GM06990 (cell line): ENCODE data around the gene SLC7A10.

ENCODE experiments used
- DNase-seq: peaks from one replicate; pipeline ENCODE4 v3.0.0-alpha.2; 2011; ENCODE audit not compliant: insufficient read length; ENCODE audit errors: extremely low read depth
- H3K27me3 ChIP-seq: replicated peaks from 2 replicates; pipeline ENCODE4 v1.6.0; 2011; ENCODE audit warnings: low read length; ENCODE audit not compliant: control insufficient read depth, insufficient read depth
- H3K36me3 ChIP-seq: 2 replicates; pipeline ENCODE4 v1.5.1; 2011; ENCODE audit warnings: low read length; ENCODE audit not compliant: control insufficient read depth, insufficient read depth
- H3K4me3 ChIP-seq: replicated peaks from 2 replicates; pipeline ENCODE4 v1.5.1; 2011; ENCODE audit warnings: low read depth, mild to moderate bottlenecking, control low read depth, low read length
- CTCF ChIP-seq: IDR thresholded peaks from 2 replicates; pipeline ENCODE4 v1.5.1; 2011; ENCODE audit warnings: low read length, control low read depth, mild to moderate bottlenecking, inconsistent platforms; ENCODE audit not compliant: insufficient read depth, poor library complexity, severe bottlenecking

The SLC7A10 gene

DNA sequence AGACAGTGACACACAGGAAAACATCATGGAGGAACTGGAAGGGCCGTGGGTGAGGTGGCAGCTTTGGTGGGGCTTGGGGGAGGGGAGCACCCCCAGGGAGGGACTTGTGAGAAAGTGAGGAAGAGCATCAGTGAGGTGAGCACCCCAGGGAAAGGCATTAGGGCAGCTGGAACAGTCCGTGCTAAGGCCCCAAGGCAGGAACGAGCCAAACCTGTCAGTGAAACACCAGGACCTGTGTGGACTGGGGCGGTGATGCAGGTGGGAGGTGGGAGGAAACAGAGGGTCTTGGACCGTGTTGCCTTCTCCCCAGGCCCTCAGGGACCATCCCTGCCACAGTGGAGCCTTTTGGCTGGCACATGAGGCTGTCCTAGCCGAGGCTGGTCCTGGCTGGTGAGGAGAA is 17.3 kb upstream of the SLC7A10 start:
- Histone ChIP-seq H3K4me3 (no peak overlapping the region), H3K27me3 (no peaks in the 10 kb centered on the region), H3K36me3 (no peaks in the 10 kb centered on the region)
- DNase-seq: no peak
- TF ChIP-seq CTCF: no peak

GRCh38 chr19:33242131-33242530 is 16.5 kb upstream of the SLC7A10 start:
- TF ChIP-seq CTCF: no peak
- no peaks in the 10 kb centered on the region for H3K36me3 ChIP-seq

DNA sequence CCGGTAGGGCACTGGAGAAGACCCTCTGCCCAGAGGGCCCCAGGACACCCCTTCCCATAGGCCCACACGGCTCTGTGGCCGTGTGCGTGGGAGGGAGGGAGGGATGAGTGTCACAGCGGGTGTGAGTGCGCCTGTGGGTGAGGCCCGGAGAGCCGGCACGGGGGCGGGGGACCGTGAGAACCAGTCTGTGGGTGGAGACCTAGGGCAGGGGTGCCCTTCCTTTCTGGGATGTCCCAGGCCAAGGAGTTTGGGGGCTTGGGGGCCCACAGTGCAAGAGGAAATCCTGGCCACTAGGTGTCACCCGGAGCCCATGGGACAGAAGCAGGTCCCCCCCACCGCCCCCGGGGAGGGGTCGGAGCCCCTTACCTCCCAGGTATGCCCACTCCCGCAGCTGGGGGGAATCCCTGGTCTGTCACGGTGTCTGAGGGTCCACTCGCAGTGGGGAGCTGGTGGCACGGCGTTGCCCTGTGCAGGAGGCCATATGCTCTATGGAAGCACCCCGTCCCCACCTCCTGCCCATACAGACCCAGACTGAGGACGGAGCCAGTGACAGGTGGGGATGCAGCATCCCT is 16.0 kb upstream of the SLC7A10 start:
- no peaks in the 10 kb centered on the region for H3K27me3 ChIP-seq
- H3K36me3 ChIP-seq: no peaks in the 10 kb centered on the region
- peak; percentile 51 for DNase-seq
- no peak overlapping the region for H3K4me3 ChIP-seq
- TF ChIP-seq CTCF: peak; percentile 71

More at GRCh38 chr19:33242131-33242530, 16.5 kb upstream of the SLC7A10 start:
- no peak for DNase-seq
- no peak overlapping the region for H3K4me3 ChIP-seq
- no peaks in the 10 kb centered on the region for H3K27me3 ChIP-seq

GRCh38 chr19:33241091-33241529 is 15.5 kb upstream of the SLC7A10 start:
- TF ChIP-seq CTCF: no peak
- no peak overlapping the region for H3K4me3 ChIP-seq
- no peak for DNase-seq
- no peaks in the 10 kb centered on the region for H3K27me3 ChIP-seq
- no peaks in the 10 kb centered on the region for H3K36me3 ChIP-seq

- H3K36me3 ChIP-seq: no peaks in the 10 kb centered on the region
- H3K4me3 ChIP-seq: no peak overlapping the region
- no peak for TF ChIP-seq CTCF
- H3K27me3 ChIP-seq: no peaks in the 10 kb centered on the region
- DNase-seq: no peak
These were observed 14.6 kb upstream of the SLC7A10 start for GRCh38 chr19:33240181-33240771.
